ENCODE measurements around the gene TPST2. TPM values are rescaled to one million over a fixed set of nuclear protein-coding genes. Genes with fewer than 3 reads are reported as not detected.

TPST2 gene
- total RNA-seq, 1 donor from 2014 or later = 26.2 TPM

- no peaks in the 10 kb centered on the region for H3K36me3 ChIP-seq (ENCODE audit: control insufficient read depth, insufficient read depth, low read length)
- peaks cover 8% of the 10 kb centered on the region for H3K27me3 ChIP-seq (ENCODE audit: control insufficient read depth, insufficient read depth, low read length)
- TF ChIP-seq CTCF (IDR thresholded peaks at IDR 0.05; ENCODE audit: insufficient read depth, low read length, poor library complexity, severe bottlenecking) = no peak
- DNase-seq (ENCODE audit: low read depth) = no peak
- no peak overlapping the region for H3K4me3 ChIP-seq (ENCODE audit: low read depth, low read length)
These were observed 9.6 kb upstream of the TPST2 start for GRCh38 chr22:26599505-26599904.

GRCh38 chr22:26597480-26597879 is 7.5 kb upstream of the TPST2 start:
- no peak for TF ChIP-seq CTCF (IDR thresholded peaks at IDR 0.05; ENCODE audit: insufficient read depth, low read length, poor library complexity, severe bottlenecking)
- H3K4me3 ChIP-seq (ENCODE audit: low read depth, low read length) = no peak overlapping the region
- H3K36me3 ChIP-seq (ENCODE audit: control insufficient read depth, insufficient read depth, low read length) = no peaks in the 10 kb centered on the region
- DNase-seq (ENCODE audit: low read depth) = no peak
- H3K27me3 ChIP-seq (ENCODE audit: control insufficient read depth, insufficient read depth, low read length) = peaks cover 8% of the 10 kb centered on the region

- no peak overlapping the region for H3K4me3 ChIP-seq (ENCODE audit: low read depth, low read length)
- TF ChIP-seq CTCF (IDR thresholded peaks at IDR 0.05; ENCODE audit: insufficient read depth, low read length, poor library complexity, severe bottlenecking) = no peak
- H3K27me3 ChIP-seq (ENCODE audit: control insufficient read depth, insufficient read depth, low read length) = peaks cover 8% of the 10 kb centered on the region
- H3K36me3 ChIP-seq (ENCODE audit: control insufficient read depth, insufficient read depth, low read length) = no peaks in the 10 kb centered on the region
- DNase-seq (ENCODE audit: low read depth) = no peak
These were observed 7.1 kb upstream of the TPST2 start for GRCh38 chr22:26597026-26597425.

GRCh38 chr22:26593763-26594162 is 3.8 kb upstream of the TPST2 start:
- no peak for TF ChIP-seq CTCF (IDR thresholded peaks at IDR 0.05; ENCODE audit: insufficient read depth, low read length, poor library complexity, severe bottlenecking)
- Histone ChIP-seq H3K27me3 (ENCODE audit: control insufficient read depth, insufficient read depth, low read length) (peaks cover 8% of the 10 kb centered on the region), H3K36me3 (ENCODE audit: control insufficient read depth, insufficient read depth, low read length) (no peaks in the 10 kb centered on the region), H3K4me3 (ENCODE audit: low read depth, low read length) (no peak overlapping the region)
- DNase-seq (ENCODE audit: low read depth) = no peak

- TF ChIP-seq CTCF (IDR thresholded peaks at IDR 0.05; ENCODE audit: insufficient read depth, low read length, poor library complexity, severe bottlenecking) = no peak
- H3K36me3 ChIP-seq (ENCODE audit: control insufficient read depth, insufficient read depth, low read length) = no peaks in the 10 kb centered on the region
- peaks cover 8% of the 10 kb centered on the region for H3K27me3 ChIP-seq (ENCODE audit: control insufficient read depth, insufficient read depth, low read length)
- no peak for DNase-seq (ENCODE audit: low read depth)
- no peak overlapping the region for H3K4me3 ChIP-seq (ENCODE audit: low read depth, low read length)
These were observed 2.5 kb upstream of the TPST2 start for GRCh38 chr22:26592421-26592891.

- Histone ChIP-seq H3K36me3 (ENCODE audit: control insufficient read depth, insufficient read depth, low read length) (no peaks in the 10 kb centered on the region), H3K4me3 (ENCODE audit: low read depth, low read length) (peak overlapping the region; percentile 69), H3K27me3 (ENCODE audit: control insufficient read depth, insufficient read depth, low read length) (no peaks in the 10 kb centered on the region)
- TF ChIP-seq CTCF (IDR thresholded peaks at IDR 0.05; ENCODE audit: insufficient read depth, low read length, poor library complexity, severe bottlenecking) = no peak
- no peak for DNase-seq (ENCODE audit: low read depth)
These were observed 526 bp downstream of the TPST2 start for GRCh38 chr22:26589367-26589844.
